ENCODE measurements around the gene ROBO1. TPM values are rescaled to one million over a fixed set of nuclear protein-coding genes. Genes with fewer than 3 reads are reported as not detected.

Gene ROBO1
- total and polyA plus RNA-seq, 2 donors (not counting 1 experiment from before 2014, with no cell fraction given), result 0.27 to 3.2 TPM

DNA sequence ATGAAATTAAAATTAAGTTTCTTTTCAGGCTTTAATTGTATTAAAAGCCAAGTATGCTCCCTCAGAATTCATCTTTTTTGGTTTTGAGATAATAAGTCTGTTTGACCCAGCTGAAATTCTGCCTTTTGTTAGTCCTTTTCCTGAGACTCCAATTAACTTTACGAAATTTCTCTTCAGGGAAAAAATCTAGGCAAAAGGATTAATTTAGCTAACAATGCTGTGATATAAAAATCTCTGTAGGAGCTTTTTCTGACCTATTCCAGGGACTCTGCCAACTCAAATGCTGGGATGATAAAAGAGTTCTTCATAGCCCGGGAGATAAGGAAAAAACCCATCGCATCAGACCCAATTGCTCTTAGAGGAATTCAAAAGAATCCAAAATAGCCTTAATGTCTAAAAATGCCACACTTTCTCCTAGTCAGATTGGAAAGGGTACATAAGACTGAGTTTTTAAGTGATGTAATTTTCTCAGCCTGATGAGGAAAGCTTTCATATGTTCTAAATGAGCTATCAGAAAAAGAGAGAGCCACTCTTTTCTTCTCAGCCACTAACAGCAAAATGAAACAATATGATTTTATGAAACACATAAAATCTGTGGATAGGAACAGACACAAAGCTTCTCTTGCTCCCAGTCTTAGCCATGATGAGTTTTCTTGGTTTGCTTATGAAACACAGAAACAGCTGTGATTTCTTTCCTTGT, 405.1 kb downstream of the ROBO1 start:
- no CpG with 5 or more reads among the region's 3 CpGs for WGBS (ENCODE audit: insufficient coverage)
- POLR2A ChIA-PET, result no interaction called here
- TF ChIP-seq, protein P1, sequence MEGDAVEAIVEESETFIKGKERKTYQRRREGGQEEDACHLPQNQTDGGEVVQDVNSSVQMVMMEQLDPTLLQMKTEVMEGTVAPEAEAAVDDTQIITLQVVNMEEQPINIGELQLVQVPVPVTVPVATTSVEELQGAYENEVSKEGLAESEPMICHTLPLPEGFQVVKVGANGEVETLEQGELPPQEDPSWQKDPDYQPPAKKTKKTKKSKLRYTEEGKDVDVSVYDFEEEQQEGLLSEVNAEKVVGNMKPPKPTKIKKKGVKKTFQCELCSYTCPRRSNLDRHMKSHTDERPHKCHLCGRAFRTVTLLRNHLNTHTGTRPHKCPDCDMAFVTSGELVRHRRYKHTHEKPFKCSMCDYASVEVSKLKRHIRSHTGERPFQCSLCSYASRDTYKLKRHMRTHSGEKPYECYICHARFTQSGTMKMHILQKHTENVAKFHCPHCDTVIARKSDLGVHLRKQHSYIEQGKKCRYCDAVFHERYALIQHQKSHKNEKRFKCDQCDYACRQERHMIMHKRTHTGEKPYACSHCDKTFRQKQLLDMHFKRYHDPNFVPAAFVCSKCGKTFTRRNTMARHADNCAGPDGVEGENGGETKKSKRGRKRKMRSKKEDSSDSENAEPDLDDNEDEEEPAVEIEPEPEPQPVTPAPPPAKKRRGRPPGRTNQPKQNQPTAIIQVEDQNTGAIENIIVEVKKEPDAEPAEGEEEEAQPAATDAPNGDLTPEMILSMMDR (IDR thresholded peaks at IDR 0.05), result no peak
- TF ChIP-seq EZH2 (IDR thresholded peaks at IDR 0.05; ENCODE audit: borderline replicate concordance, insufficient read depth, low read depth, low read length, poor library complexity, severe bottlenecking), result no peak
- Histone ChIP-seq H4K20me1 (ENCODE audit: control insufficient read depth, insufficient read depth, low read length, poor library complexity, severe bottlenecking) (no peaks in the 10 kb centered on the region), H3K36me3 (replicated peaks in 1 of 2; ENCODE audit: control extremely low read depth in 1 of 2, control insufficient read depth in 1 of 2, extremely low read depth in 1 of 2, insufficient read depth in 2 of 2, low read length in 1 of 2) (no peaks in the 10 kb centered on the region), H3K79me2 (ENCODE audit: control insufficient read depth, insufficient read depth, low read length) (no peaks in the 10 kb centered on the region), H3K4me3 (ENCODE audit: control extremely low read depth in 1 of 5, extremely low read depth in 1 of 5, insufficient read depth in 1 of 5, low read depth in 2 of 5, low read length in 4 of 5) (no peak overlapping the region), H2AFZ (ENCODE audit: insufficient read depth, low read depth, low read length, poor library complexity, severe bottlenecking) (no peak overlapping the region), H3K9me3 (ENCODE audit: control extremely low read depth in 1 of 3, control insufficient read depth in 2 of 3, insufficient read depth in 1 of 3, low read length in 2 of 3) (no peaks in the 10 kb centered on the region), H3K4me1 (ENCODE audit: control insufficient read depth in 2 of 2, insufficient read depth in 2 of 2, low read length in 2 of 2) (no peaks in the 10 kb centered on the region), H3K4me2 (replicated peaks; ENCODE audit: low read depth, low read length, poor library complexity, severe bottlenecking) (no peak overlapping the region), H3K27ac (ENCODE audit: low read length in 2 of 2) (no peak overlapping the region), H3K27me3 (replicated peaks in 1 of 4; ENCODE audit: control extremely low read depth in 1 of 4, control insufficient read depth in 3 of 4, insufficient read depth in 4 of 4, low read length in 3 of 4) (no peaks in the 10 kb centered on the region), H3K9ac (ENCODE audit: low read length) (no peak overlapping the region)
- no peak for DNase-seq
- H3K27me3 Mint-ChIP-seq, result no peaks in the 10 kb centered on the region
- CTCF ChIA-PET, result interaction anchor here (0.8 to 1.6 kb wide), 2 partner anchors 13 to 22 kb away, joined by 3 to 4 read pairs; no protein-coding TSS in a partner anchor
- intact Hi-C loops (cut with micrococcal nuclease), result no loop called here
- no peaks in the 10 kb centered on the region for H3K4me1 Mint-ChIP-seq
- no peak overlapping the region for H3K4me3 Mint-ChIP-seq
- H3K9me3 Mint-ChIP-seq (ENCODE audit: insufficient read depth), result peaks cover 3% of the 10 kb centered on the region
- no peak overlapping the region for H3K27ac Mint-ChIP-seq
- no peak for ATAC-seq (ENCODE audit: low read depth)

DNA sequence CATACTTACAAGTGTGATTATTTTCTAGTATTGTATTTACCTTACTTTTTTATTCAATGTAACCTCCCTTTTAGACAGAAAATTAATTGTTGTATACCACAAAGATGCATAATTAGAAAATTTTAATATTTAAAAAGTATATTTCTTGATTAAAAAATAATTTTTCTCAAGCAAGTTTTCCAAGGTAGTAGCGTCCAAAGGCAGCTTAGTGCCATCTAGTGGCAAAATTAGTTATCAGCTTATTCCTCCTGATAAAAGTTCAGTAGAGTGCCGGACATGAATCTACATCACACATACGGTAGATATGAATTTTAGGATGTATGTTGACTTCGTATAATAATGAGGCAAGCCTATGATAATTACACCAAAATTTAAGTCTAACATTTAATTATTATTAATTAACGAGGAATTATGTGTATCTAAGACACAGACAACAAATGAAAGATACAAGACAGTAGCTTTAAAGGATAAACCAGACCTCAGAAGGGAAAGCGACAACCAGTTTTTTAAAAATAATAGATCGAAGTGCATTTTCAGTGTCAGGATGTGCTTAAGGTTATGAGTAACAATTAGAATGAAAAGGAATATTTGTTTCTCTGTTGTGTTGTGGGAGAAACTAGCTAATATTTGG, 405.9 kb downstream of the ROBO1 start:
- Histone ChIP-seq H3K4me2 (replicated peaks; ENCODE audit: low read depth, low read length, poor library complexity, severe bottlenecking) (no peak overlapping the region), H3K36me3 (replicated peaks in 1 of 2; ENCODE audit: control extremely low read depth in 1 of 2, control insufficient read depth in 1 of 2, extremely low read depth in 1 of 2, insufficient read depth in 2 of 2, low read length in 1 of 2) (no peaks in the 10 kb centered on the region), H3K27me3 (replicated peaks in 1 of 4; ENCODE audit: control extremely low read depth in 1 of 4, control insufficient read depth in 3 of 4, insufficient read depth in 4 of 4, low read length in 3 of 4) (no peaks in the 10 kb centered on the region), H3K4me1 (ENCODE audit: control insufficient read depth in 2 of 2, insufficient read depth in 2 of 2, low read length in 2 of 2) (no peaks in the 10 kb centered on the region), H3K4me3 (ENCODE audit: control extremely low read depth in 1 of 5, extremely low read depth in 1 of 5, insufficient read depth in 1 of 5, low read depth in 2 of 5, low read length in 4 of 5) (no peak overlapping the region), H2AFZ (ENCODE audit: insufficient read depth, low read depth, low read length, poor library complexity, severe bottlenecking) (no peak overlapping the region), H3K9me3 (ENCODE audit: control extremely low read depth in 1 of 3, control insufficient read depth in 2 of 3, insufficient read depth in 1 of 3, low read length in 2 of 3) (no peaks in the 10 kb centered on the region), H4K20me1 (ENCODE audit: control insufficient read depth, insufficient read depth, low read length, poor library complexity, severe bottlenecking) (no peaks in the 10 kb centered on the region), H3K27ac (ENCODE audit: low read length in 2 of 2) (no peak overlapping the region), H3K79me2 (ENCODE audit: control insufficient read depth, insufficient read depth, low read length) (no peaks in the 10 kb centered on the region), H3K9ac (ENCODE audit: low read length) (no peak overlapping the region)
- no peak for TF ChIP-seq EZH2 (IDR thresholded peaks at IDR 0.05; ENCODE audit: borderline replicate concordance, insufficient read depth, low read depth, low read length, poor library complexity, severe bottlenecking)
- TF ChIP-seq, protein P1 (IDR thresholded peaks at IDR 0.05), result peak; percentile 69
- no peak for DNase-seq
- intact Hi-C loops (cut with micrococcal nuclease), result no loop called here
- H3K4me1 Mint-ChIP-seq, result no peaks in the 10 kb centered on the region
- 67% methylated on average over 2 of the region's 7 CpGs for WGBS (ENCODE audit: insufficient coverage)
- ATAC-seq (ENCODE audit: low read depth), result no peak
- CTCF ChIA-PET, result interaction anchor here (0.8 to 1.6 kb wide), 5 partner anchors 11 to 88 kb away, joined by 3 to 6 read pairs (median 3); no protein-coding TSS in a partner anchor
- H3K27ac Mint-ChIP-seq, result no peak overlapping the region
- H3K27me3 Mint-ChIP-seq, result no peaks in the 10 kb centered on the region
- peaks cover 3% of the 10 kb centered on the region for H3K9me3 Mint-ChIP-seq (ENCODE audit: insufficient read depth)
- no peak overlapping the region for H3K4me3 Mint-ChIP-seq
- POLR2A ChIA-PET, result no interaction called here

Data from B cell (primary cell).